ENCODE measurements around the gene ALPK3.

ALPK3 gene

GRCh38 chr15:84847382-84847781 is 30.2 kb downstream of the ALPK3 start:
- Histone ChIP-seq H3K4me2 (ENCODE audit: low read length) (no peak overlapping the region), H3K4me1 (no peaks in the 10 kb centered on the region), H3K36me3 (ENCODE audit: control insufficient read depth, insufficient read depth, low read length) (no peaks in the 10 kb centered on the region), H2AFZ (no peak overlapping the region), H3K79me2 (no peaks in the 10 kb centered on the region), H3K27me3 (ENCODE audit: control insufficient read depth, insufficient read depth, low read length) (no peaks in the 10 kb centered on the region), H3K4me3 (ENCODE audit: low read depth, low read length) (no peak overlapping the region), H3K27ac (no peak overlapping the region), H3K9me3 (ENCODE audit: control insufficient read depth, low read length) (no peaks in the 10 kb centered on the region), H3K9ac (no peak overlapping the region)
- TF ChIP-seq CTCF (IDR thresholded peaks at IDR 0.05) = no peak

DNA sequence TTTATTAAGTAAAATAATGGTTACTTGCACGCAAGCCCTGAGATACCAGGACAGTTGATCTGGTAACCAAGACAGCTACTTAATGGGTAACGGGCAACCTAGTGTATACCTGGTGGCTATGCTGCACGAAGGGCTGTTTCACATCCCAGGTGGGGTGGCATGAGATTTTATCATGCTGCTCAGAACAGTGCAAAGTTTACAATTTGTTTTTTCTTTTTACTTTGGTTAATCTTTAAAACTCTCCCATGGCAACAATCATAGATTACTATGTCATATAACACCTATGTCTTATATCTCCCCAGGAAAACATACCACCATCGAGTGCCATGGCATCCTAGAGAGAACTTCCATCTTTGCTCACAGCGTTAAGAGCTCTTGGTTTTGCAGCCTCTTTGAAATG is 35.1 kb downstream of the ALPK3 start:
- Histone ChIP-seq H3K4me3 (ENCODE audit: low read depth, low read length) (no peak overlapping the region), H3K4me1 (peaks cover 3% of the 10 kb centered on the region), H3K9me3 (ENCODE audit: control insufficient read depth, low read length) (no peaks in the 10 kb centered on the region), H3K27ac (no peak overlapping the region), H3K4me2 (ENCODE audit: low read length) (no peak overlapping the region), H3K27me3 (ENCODE audit: control insufficient read depth, insufficient read depth, low read length) (no peaks in the 10 kb centered on the region), H3K79me2 (no peaks in the 10 kb centered on the region), H2AFZ (no peak overlapping the region), H3K9ac (no peak overlapping the region), H3K36me3 (ENCODE audit: control insufficient read depth, insufficient read depth, low read length) (no peaks in the 10 kb centered on the region)
- no peak for TF ChIP-seq CTCF (IDR thresholded peaks at IDR 0.05)

- H3K9me3 ChIP-seq (ENCODE audit: control insufficient read depth, low read length) = no peaks in the 10 kb centered on the region
- H2AFZ ChIP-seq = peak overlapping the region; percentile 58
- TF ChIP-seq CTCF (IDR thresholded peaks at IDR 0.05) = no peak
- H3K9ac ChIP-seq = no peak overlapping the region
- no peak overlapping the region for H3K4me3 ChIP-seq (ENCODE audit: low read depth, low read length)
- no peaks in the 10 kb centered on the region for H3K36me3 ChIP-seq (ENCODE audit: control insufficient read depth, insufficient read depth, low read length)
- H3K79me2 ChIP-seq = no peaks in the 10 kb centered on the region
- H3K4me2 ChIP-seq (ENCODE audit: low read length) = no peak overlapping the region
- H3K4me1 ChIP-seq = peaks cover 3% of the 10 kb centered on the region
- peak overlapping the region; percentile 30 for H3K27ac ChIP-seq
- no peaks in the 10 kb centered on the region for H3K27me3 ChIP-seq (ENCODE audit: control insufficient read depth, insufficient read depth, low read length)
Observed at GRCh38 chr15:84855136-84855535, 38.0 kb downstream of the ALPK3 start.

DNA sequence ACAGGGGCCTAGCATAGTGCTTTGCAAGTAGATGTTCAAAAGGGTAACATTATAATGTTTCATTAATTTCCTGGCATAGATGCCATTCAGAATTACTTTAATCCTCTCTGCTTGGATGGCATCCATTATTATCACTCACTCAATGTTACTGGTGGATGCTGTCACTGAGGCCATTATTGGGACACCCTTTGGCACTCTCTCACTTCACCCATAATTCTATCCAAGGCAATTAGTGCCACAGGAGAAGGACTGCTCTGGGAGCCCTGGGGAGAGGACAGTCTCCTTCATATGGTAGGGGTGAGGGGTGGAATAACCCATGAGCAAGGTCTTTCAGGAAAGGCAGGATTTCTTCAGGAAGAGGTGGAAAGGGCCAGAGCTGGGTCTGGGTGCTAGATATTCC is 38.6 kb downstream of the ALPK3 start:
- no peaks in the 10 kb centered on the region for H3K9me3 ChIP-seq (ENCODE audit: control insufficient read depth, low read length)
- no peak overlapping the region for H3K4me2 ChIP-seq (ENCODE audit: low read length)
- H3K36me3 ChIP-seq (ENCODE audit: control insufficient read depth, insufficient read depth, low read length) = no peaks in the 10 kb centered on the region
- H3K79me2 ChIP-seq = no peaks in the 10 kb centered on the region
- H2AFZ ChIP-seq = no peak overlapping the region
- no peak overlapping the region for H3K9ac ChIP-seq
- no peak overlapping the region for H3K4me3 ChIP-seq (ENCODE audit: low read depth, low read length)
- TF ChIP-seq CTCF (IDR thresholded peaks at IDR 0.05) = no peak
- peaks cover 3% of the 10 kb centered on the region for H3K4me1 ChIP-seq
- no peak overlapping the region for H3K27ac ChIP-seq
- no peaks in the 10 kb centered on the region for H3K27me3 ChIP-seq (ENCODE audit: control insufficient read depth, insufficient read depth, low read length)

GRCh38 chr15:84856731-84857417 is 39.7 kb downstream of the ALPK3 start:
- Histone ChIP-seq H3K36me3 (ENCODE audit: control insufficient read depth, insufficient read depth, low read length) (no peaks in the 10 kb centered on the region), H3K9ac (no peak overlapping the region), H3K27me3 (ENCODE audit: control insufficient read depth, insufficient read depth, low read length) (no peaks in the 10 kb centered on the region), H3K79me2 (no peaks in the 10 kb centered on the region), H3K27ac (no peak overlapping the region), H2AFZ (no peak overlapping the region), H3K4me2 (ENCODE audit: low read length) (no peak overlapping the region), H3K4me1 (peaks cover 3% of the 10 kb centered on the region), H3K9me3 (ENCODE audit: control insufficient read depth, low read length) (no peaks in the 10 kb centered on the region), H3K4me3 (ENCODE audit: low read depth, low read length) (no peak overlapping the region)
- TF ChIP-seq CTCF (IDR thresholded peaks at IDR 0.05) = no peak
